HEK293 (cell line): ENCODE results near the gene PTPN18.
A peak's percentile ranks its signal among the peaks of the same experiment; 100 is the strongest.

Source experiments
- GLIS2 ChIP-seq: fragments of 450-650 bp; formaldehyde crosslinking; IDR thresholded peaks from 2 replicates; pipeline ENCODE4 v1.5.1; 2016; ENCODE audit warnings: missing biosample characterization, missing genetic modification characterization
- ZBTB21 ChIP-seq: fragments of 450-650 bp; formaldehyde crosslinking; IDR thresholded peaks from 2 replicates; pipeline ENCODE4 v1.5.1; 2017; ENCODE audit warnings: missing biosample characterization, missing genetic modification characterization
- ZFP3 ChIP-seq: fragments of 450-650 bp; formaldehyde crosslinking; IDR thresholded peaks from 2 replicates; pipeline ENCODE4 v1.5.1; 2016; ENCODE audit warnings: low read depth, missing biosample characterization, missing genetic modification characterization
- ZIC2 ChIP-seq: fragments of 450-650 bp; formaldehyde crosslinking; IDR thresholded peaks from 2 replicates; pipeline ENCODE4 v1.5.1; 2016; ENCODE audit warnings: missing biosample characterization, missing genetic modification characterization
- ZNF121 ChIP-seq: fragments of 450-650 bp; formaldehyde crosslinking; IDR thresholded peaks from 2 replicates; pipeline ENCODE4 v1.5.1; 2016; ENCODE audit warnings: missing biosample characterization, missing genetic modification characterization
- ZNF169 ChIP-seq: fragments of 450-650 bp; formaldehyde crosslinking; IDR thresholded peaks from 2 replicates; pipeline ENCODE4 v1.5.1; 2016; ENCODE audit warnings: missing biosample characterization, missing genetic modification characterization
- ZNF175 ChIP-seq: fragments of 450-650 bp; formaldehyde crosslinking; IDR thresholded peaks from 2 replicates; pipeline ENCODE4 v1.5.1; 2016; ENCODE audit warnings: missing biosample characterization, missing genetic modification characterization
- ZNF223 ChIP-seq: fragments of 450-650 bp; formaldehyde crosslinking; IDR thresholded peaks from 2 replicates; pipeline ENCODE4 v1.5.1; 2016; ENCODE audit warnings: missing biosample characterization, missing genetic modification characterization
- ZNF274 ChIP-seq, 2 experiments: fragments of 200-500 bp in 1 of 2; fragments of 450-650 bp in 1 of 2; sonication (Bioruptor generic) in 1 of 2; formaldehyde crosslinking in 1 of 2; IDR thresholded peaks; 2 replicates each; pipeline versions ENCODE4 v1.5.1 to v1.6.1; 2014 to 2016; ENCODE audit warnings: borderline replicate concordance in 1 of 2, inconsistent platforms in 1 of 2, low read length in 1 of 2, missing biosample characterization in 1 of 2, missing genetic modification characterization in 1 of 2
- ZNF292 ChIP-seq: fragments of 450-650 bp; formaldehyde crosslinking; IDR thresholded peaks from 2 replicates; pipeline ENCODE4 v1.5.1; 2016; ENCODE audit warnings: low read depth, missing biosample characterization, missing genetic modification characterization, borderline replicate concordance
- ZNF394 ChIP-seq: fragments of 450-650 bp; formaldehyde crosslinking; IDR thresholded peaks from 2 replicates; pipeline ENCODE4 v1.5.1; 2016; ENCODE audit warnings: missing biosample characterization, missing genetic modification characterization, mild to moderate bottlenecking, moderate library complexity, borderline replicate concordance
- ZNF596 ChIP-seq: fragments of 450-650 bp; IDR thresholded peaks from 2 replicates; pipeline ENCODE4 v1.5.0; 2018; ENCODE audit warnings: missing biosample characterization, mild to moderate bottlenecking, missing genetic modification characterization, moderate library complexity
- ZNF777 ChIP-seq: fragments of 450-650 bp; formaldehyde crosslinking; IDR thresholded peaks from 2 replicates; pipeline ENCODE4 v1.5.1; 2017; ENCODE audit warnings: missing biosample characterization, missing genetic modification characterization, borderline replicate concordance
- ZNF785 ChIP-seq: fragments of 450-650 bp; formaldehyde crosslinking; IDR thresholded peaks from 2 replicates; pipeline ENCODE4 v1.5.1; 2016; ENCODE audit warnings: missing biosample characterization, missing genetic modification characterization
- ZNF843 ChIP-seq: fragments of 450-650 bp; formaldehyde crosslinking; IDR thresholded peaks from 2 replicates; pipeline ENCODE4 v1.5.1; 2016; ENCODE audit warnings: missing biosample characterization, missing genetic modification characterization
- TF ChIP-seq, protein P1 (sequence below): fragments of 450-650 bp; formaldehyde crosslinking; IDR thresholded peaks from 2 replicates; pipeline ENCODE4 v1.5.1; 2016; ENCODE audit warnings: missing biosample characterization, missing genetic modification characterization, borderline replicate concordance
- TF ChIP-seq, protein P2 (sequence below): fragments of 450-650 bp; formaldehyde crosslinking; IDR thresholded peaks from 2 replicates; pipeline ENCODE4 v1.5.1; 2016; ENCODE audit warnings: missing biosample characterization, missing genetic modification characterization
- TF ChIP-seq, protein P3 (sequence below): fragments of 450-650 bp; IDR thresholded peaks from 2 replicates; pipeline ENCODE4 v1.5.1; 2018; ENCODE audit warnings: missing biosample characterization, mild to moderate bottlenecking, missing genetic modification characterization
- TF ChIP-seq, protein P4 (sequence below): fragments of 450-650 bp; formaldehyde crosslinking; IDR thresholded peaks from 2 replicates; pipeline ENCODE4 v1.5.1; 2016; ENCODE audit warnings: missing biosample characterization, missing genetic modification characterization, low read depth
- TF ChIP-seq, protein P5 (sequence below): fragments of 450-650 bp; formaldehyde crosslinking; optimal IDR thresholded peaks from 2 replicates; pipeline ENCODE3; 2016; ENCODE audit warnings: missing biosample characterization, mild to moderate bottlenecking, missing genetic modification characterization
- TF ChIP-seq, protein P6 (sequence below): fragments of 450-650 bp; formaldehyde crosslinking; IDR thresholded peaks from 2 replicates; pipeline ENCODE4 v1.5.1; 2016; ENCODE audit warnings: missing biosample characterization, missing genetic modification characterization, low read depth
- TF ChIP-seq, protein P7 (sequence below): fragments of 450-650 bp; formaldehyde crosslinking; IDR thresholded peaks from 2 replicates; pipeline ENCODE4 v1.5.1; 2017; ENCODE audit warnings: missing biosample characterization, missing genetic modification characterization

The PTPN18 gene

DNA sequence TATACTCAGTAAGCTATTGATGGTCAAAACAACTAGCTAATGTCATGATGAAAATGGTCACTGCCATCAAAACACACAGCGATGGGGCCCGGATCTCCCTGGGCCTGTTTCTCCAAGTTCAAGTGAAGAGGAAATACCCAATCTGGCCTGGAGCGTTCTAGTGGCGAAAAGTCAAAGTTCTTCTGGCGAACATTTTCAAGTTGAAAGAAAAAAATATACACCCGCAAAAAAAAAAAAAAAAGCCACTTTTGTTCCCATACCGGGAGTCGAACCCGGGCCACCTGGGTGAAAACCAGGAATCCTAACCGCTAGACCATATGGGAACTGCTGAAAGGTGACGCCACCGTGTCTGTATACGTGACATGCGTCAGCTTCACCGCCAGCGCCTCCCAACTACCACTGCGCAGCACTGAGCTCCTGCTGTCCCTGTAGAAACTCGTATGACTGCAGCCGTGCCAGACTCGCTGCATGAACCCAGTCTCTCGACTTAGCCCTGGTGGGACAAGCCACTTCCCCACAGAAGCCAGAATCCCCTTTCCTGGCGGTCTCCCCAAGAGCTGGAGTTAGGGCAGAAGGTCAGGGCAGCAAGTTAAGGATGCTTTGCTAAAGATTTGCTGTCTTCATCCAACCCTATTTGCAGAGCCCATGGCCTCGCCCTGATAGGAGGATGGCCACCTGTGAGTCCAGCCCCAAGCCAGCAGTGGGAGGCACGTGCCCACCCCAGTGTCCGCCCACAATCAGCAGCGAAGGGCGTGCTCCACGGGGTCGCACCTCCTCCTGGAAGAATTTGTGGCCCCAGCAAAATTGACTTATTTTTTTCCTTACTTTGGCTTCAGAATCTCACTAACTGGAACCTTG lies 18.8 kb upstream of the PTPN18 start (continued):
- TF ChIP-seq, protein P1, sequence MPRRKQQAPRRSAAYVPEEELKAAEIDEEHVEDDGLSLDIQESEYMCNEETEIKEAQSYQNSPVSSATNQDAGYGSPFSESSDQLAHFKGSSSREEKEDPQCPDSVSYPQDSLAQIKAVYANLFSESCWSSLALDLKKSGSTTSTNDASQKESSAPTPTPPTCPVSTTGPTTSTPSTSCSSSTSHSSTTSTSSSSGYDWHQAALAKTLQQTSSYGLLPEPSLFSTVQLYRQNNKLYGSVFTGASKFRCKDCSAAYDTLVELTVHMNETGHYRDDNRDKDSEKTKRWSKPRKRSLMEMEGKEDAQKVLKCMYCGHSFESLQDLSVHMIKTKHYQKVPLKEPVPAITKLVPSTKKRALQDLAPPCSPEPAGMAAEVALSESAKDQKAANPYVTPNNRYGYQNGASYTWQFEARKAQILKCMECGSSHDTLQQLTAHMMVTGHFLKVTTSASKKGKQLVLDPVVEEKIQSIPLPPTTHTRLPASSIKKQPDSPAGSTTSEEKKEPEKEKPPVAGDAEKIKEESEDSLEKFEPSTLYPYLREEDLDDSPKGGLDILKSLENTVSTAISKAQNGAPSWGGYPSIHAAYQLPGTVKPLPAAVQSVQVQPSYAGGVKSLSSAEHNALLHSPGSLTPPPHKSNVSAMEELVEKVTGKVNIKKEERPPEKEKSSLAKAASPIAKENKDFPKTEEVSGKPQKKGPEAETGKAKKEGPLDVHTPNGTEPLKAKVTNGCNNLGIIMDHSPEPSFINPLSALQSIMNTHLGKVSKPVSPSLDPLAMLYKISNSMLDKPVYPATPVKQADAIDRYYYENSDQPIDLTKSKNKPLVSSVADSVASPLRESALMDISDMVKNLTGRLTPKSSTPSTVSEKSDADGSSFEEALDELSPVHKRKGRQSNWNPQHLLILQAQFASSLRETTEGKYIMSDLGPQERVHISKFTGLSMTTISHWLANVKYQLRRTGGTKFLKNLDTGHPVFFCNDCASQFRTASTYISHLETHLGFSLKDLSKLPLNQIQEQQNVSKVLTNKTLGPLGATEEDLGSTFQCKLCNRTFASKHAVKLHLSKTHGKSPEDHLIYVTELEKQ (tag by site-specific recombination), result no peak
- TF ChIP-seq ZNF175 (no peak), ZIC2 (peak; percentile 80), ZNF596 (tag by site-specific recombination) (no peak), ZFP3 (no peak), GLIS2 (tag by site-specific recombination) (peak; percentile 67), ZNF394 (tag by site-specific recombination) (peak; percentile 33; the same call in 1 of the 2 replicates), ZNF223 (no peak), ZNF843 (tag by site-specific recombination) (peak; percentile 49; the same call in 1 of the 2 replicates), ZBTB21 (tag by site-specific recombination) (peak; percentile 89), ZNF274 (IDR thresholded peaks at IDR 0.05; ENCODE audit: low read length) (no peak), ZNF274 (tag by site-specific recombination; IDR thresholded peaks at IDR 0.05; ENCODE audit: borderline replicate concordance) (no peak), ZNF121 (tag by site-specific recombination) (no peak), ZNF785 (tag by site-specific recombination) (no peak), ZNF169 (tag by site-specific recombination) (no peak), ZNF292 (tag by site-specific recombination) (no peak), ZNF777 (tag by site-specific recombination) (no peak)
- TF ChIP-seq, protein P2, sequence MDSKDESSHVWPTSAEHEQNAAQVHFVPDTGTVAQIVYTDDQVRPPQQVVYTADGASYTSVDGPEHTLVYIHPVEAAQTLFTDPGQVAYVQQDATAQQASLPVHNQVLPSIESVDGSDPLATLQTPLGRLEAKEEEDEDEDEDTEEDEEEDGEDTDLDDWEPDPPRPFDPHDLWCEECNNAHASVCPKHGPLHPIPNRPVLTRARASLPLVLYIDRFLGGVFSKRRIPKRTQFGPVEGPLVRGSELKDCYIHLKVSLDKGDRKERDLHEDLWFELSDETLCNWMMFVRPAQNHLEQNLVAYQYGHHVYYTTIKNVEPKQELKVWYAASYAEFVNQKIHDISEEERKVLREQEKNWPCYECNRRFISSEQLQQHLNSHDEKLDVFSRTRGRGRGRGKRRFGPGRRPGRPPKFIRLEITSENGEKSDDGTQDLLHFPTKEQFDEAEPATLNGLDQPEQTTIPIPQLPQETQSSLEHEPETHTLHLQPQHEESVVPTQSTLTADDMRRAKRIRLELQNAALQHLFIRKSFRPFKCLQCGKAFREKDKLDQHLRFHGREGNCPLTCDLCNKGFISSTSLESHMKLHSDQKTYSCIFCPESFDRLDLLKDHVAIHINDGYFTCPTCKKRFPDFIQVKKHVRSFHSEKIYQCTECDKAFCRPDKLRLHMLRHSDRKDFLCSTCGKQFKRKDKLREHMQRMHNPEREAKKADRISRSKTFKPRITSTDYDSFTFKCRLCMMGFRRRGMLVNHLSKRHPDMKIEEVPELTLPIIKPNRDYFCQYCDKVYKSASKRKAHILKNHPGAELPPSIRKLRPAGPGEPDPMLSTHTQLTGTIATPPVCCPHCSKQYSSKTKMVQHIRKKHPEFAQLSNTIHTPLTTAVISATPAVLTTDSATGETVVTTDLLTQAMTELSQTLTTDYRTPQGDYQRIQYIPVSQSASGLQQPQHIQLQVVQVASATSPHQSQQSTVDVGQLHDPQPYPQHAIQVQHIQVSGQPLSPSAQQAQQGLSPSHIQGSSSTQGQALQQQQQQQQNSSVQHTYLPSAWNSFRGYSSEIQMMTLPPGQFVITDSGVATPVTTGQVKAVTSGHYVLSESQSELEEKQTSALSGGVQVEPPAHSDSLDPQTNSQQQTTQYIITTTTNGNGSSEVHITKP (tag by site-specific recombination), result peak; percentile 71
- TF ChIP-seq, protein P3, sequence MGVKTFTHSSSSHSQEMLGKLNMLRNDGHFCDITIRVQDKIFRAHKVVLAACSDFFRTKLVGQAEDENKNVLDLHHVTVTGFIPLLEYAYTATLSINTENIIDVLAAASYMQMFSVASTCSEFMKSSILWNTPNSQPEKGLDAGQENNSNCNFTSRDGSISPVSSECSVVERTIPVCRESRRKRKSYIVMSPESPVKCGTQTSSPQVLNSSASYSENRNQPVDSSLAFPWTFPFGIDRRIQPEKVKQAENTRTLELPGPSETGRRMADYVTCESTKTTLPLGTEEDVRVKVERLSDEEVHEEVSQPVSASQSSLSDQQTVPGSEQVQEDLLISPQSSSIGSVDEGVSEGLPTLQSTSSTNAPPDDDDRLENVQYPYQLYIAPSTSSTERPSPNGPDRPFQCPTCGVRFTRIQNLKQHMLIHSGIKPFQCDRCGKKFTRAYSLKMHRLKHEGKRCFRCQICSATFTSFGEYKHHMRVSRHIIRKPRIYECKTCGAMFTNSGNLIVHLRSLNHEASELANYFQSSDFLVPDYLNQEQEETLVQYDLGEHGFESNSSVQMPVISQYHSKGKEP, result peak; percentile 34; the same call in 1 of the 2 replicates
- TF ChIP-seq, protein P4, sequence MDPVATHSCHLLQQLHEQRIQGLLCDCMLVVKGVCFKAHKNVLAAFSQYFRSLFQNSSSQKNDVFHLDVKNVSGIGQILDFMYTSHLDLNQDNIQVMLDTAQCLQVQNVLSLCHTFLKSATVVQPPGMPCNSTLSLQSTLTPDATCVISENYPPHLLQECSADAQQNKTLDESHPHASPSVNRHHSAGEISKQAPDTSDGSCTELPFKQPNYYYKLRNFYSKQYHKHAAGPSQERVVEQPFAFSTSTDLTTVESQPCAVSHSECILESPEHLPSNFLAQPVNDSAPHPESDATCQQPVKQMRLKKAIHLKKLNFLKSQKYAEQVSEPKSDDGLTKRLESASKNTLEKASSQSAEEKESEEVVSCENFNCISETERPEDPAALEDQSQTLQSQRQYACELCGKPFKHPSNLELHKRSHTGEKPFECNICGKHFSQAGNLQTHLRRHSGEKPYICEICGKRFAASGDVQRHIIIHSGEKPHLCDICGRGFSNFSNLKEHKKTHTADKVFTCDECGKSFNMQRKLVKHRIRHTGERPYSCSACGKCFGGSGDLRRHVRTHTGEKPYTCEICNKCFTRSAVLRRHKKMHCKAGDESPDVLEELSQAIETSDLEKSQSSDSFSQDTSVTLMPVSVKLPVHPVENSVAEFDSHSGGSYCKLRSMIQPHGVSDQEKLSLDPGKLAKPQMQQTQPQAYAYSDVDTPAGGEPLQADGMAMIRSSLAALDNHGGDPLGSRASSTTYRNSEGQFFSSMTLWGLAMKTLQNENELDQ, result no peak
- TF ChIP-seq, protein P5, sequence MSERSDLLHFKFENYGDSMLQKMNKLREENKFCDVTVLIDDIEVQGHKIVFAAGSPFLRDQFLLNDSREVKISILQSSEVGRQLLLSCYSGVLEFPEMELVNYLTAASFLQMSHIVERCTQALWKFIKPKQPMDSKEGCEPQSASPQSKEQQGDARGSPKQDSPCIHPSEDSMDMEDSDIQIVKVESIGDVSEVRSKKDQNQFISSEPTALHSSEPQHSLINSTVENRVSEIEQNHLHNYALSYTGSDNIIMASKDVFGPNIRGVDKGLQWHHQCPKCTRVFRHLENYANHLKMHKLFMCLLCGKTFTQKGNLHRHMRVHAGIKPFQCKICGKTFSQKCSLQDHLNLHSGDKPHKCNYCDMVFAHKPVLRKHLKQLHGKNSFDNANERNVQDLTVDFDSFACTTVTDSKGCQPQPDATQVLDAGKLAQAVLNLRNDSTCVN, result peak; percentile 22
- TF ChIP-seq, protein P6, sequence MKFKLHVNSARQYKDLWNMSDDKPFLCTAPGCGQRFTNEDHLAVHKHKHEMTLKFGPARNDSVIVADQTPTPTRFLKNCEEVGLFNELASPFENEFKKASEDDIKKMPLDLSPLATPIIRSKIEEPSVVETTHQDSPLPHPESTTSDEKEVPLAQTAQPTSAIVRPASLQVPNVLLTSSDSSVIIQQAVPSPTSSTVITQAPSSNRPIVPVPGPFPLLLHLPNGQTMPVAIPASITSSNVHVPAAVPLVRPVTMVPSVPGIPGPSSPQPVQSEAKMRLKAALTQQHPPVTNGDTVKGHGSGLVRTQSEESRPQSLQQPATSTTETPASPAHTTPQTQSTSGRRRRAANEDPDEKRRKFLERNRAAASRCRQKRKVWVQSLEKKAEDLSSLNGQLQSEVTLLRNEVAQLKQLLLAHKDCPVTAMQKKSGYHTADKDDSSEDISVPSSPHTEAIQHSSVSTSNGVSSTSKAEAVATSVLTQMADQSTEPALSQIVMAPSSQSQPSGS (tag by site-specific recombination), result no peak
- TF ChIP-seq, protein P7, sequence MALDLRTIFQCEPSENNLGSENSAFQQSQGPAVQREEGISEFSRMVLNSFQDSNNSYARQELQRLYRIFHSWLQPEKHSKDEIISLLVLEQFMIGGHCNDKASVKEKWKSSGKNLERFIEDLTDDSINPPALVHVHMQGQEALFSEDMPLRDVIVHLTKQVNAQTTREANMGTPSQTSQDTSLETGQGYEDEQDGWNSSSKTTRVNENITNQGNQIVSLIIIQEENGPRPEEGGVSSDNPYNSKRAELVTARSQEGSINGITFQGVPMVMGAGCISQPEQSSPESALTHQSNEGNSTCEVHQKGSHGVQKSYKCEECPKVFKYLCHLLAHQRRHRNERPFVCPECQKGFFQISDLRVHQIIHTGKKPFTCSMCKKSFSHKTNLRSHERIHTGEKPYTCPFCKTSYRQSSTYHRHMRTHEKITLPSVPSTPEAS (tag by site-specific recombination), result no peak
